Hair follicular keratinocyte (primary cell): ENCODE results near the gene KRT15. TPM values are rescaled to one million over a fixed set of nuclear protein-coding genes. Genes with fewer than 3 reads are reported as not detected.

Experiments
- total RNA-seq: library from RNA; depleted of rRNA; stranded (reverse); fragments of >200 nt; gene quantifications from 2 replicates; pipeline ENCODE4 v1.2.3, GENCODE V29; 2015

Gene KRT15
- 23.0 and 62.9 TPM in 2 replicates for total RNA-seq

GRCh38 chr17:41518789-41519449 is at the start of gene KRT15:
Gene KRT15 (minus strand): TSS chr17:41518890. CDS start chr17:41518827, 63 bp downstream.

GRCh38 chr17:41505007-41505808 is 13.5 kb downstream of the KRT15 start, which contains the start of gene KRT13:
Gene KRT13 (minus strand): TSS chr17:41505612. CDS start chr17:41505550, 62 bp downstream.

GRCh38 chr17:41489531-41489930 is 29.2 kb downstream of the KRT15 start, which contains the start of gene KRT36:
Gene KRT36 (minus strand): TSS chr17:41489910. CDS start chr17:41489864, 46 bp downstream.

GRCh38 chr17:41481036-41481435 is 37.7 kb downstream of the KRT15 start, which contains the start of gene KRT35:
Gene KRT35 (minus strand): TSS chr17:41481151. CDS start chr17:41481097, 54 bp downstream.

GRCh38 chr17:41466988-41467387 is 51.7 kb downstream of the KRT15 start, which contains the start of gene KRT32:
Gene KRT32 (minus strand): TSS chr17:41467386. CDS start chr17:41467325, 61 bp downstream.

Other genes starting within 250 kb of the KRT15 start
- gene KRTAP9-7, start 243.2 kb downstream of the KRT15 start, total RNA-seq = not detected in 2 replicates
- gene KRTAP29-1, start 216.0 kb downstream of the KRT15 start, total RNA-seq = not detected in 2 replicates
- gene KRTAP16-1, start 209.6 kb downstream of the KRT15 start, total RNA-seq = not detected in 2 replicates
- not detected in 2 replicates for gene KRTAP17-1, start 203.2 kb downstream of the KRT15 start, total RNA-seq
- gene KRT33A, start 168.1 kb downstream of the KRT15 start, total RNA-seq = not detected in 2 replicates
- 0.47 TPM in 1 of 2 replicates, not detected in the other for gene KRT33B, start 149.1 kb downstream of the KRT15 start, total RNA-seq
- gene KRT34, start 136.6 kb downstream of the KRT15 start, total RNA-seq = 3.3 and 6.6 TPM in 2 replicates
- 0.23 TPM in 1 of 2 replicates, not detected in the other for gene KRT31, start 121.3 kb downstream of the KRT15 start, total RNA-seq
- not detected in 2 replicates for gene KRT37, start 94.3 kb downstream of the KRT15 start, total RNA-seq
- not detected in 2 replicates for gene KRT38, start 77.9 kb downstream of the KRT15 start, total RNA-seq
- 0.30 TPM in 1 of 2 replicates, not detected in the other for gene KRT32, start 51.5 kb downstream of the KRT15 start, total RNA-seq
- not detected in 2 replicates for gene KRT35, start 37.7 kb downstream of the KRT15 start, total RNA-seq
- gene KRT36, start 29.0 kb downstream of the KRT15 start, total RNA-seq = not detected in 2 replicates
- not detected in 2 replicates for gene KRT13, start 13.3 kb downstream of the KRT15 start, total RNA-seq
- 9.8 and 30.4 TPM in 2 replicates for gene KRT19, start 9.4 kb upstream of the KRT15 start, total RNA-seq
- 0.23 and 0.61 TPM in 2 replicates for gene KRT9, start 53.2 kb upstream of the KRT15 start, total RNA-seq
- 10,563 and 10,587 TPM in 2 replicates for gene KRT14, start 68.0 kb upstream of the KRT15 start, total RNA-seq
- 260 and 387 TPM in 2 replicates for gene KRT16, start 93.9 kb upstream of the KRT15 start, total RNA-seq
- gene KRT17, start 105.7 kb upstream of the KRT15 start, total RNA-seq = 10,873 and 11,761 TPM in 2 replicates
- 117 and 140 TPM in 2 replicates for gene EIF1, start 170.0 kb upstream of the KRT15 start, total RNA-seq
- gene GAST, start 193.4 kb upstream of the KRT15 start, total RNA-seq = not detected in 2 replicates
- 1.3 and 1.4 TPM in 2 replicates for gene HAP1, start 215.8 kb upstream of the KRT15 start, total RNA-seq